Common myeloid progenitor, CD34-positive (primary cell): ENCODE results near the gene TMEM219.

Source experiments
- CTCF ChIA-PET: fragments of 350-600 bp; sonication (Branson Sonifier 250); formaldehyde crosslinking; loops from one replicate; lab custom pipeline; 2021; ENCODE audit warnings: antibody characterized with exemption; lab: Charles Lee
- POLR2A ChIA-PET: fragments of 350-600 bp; sonication (Branson Sonifier 250); formaldehyde crosslinking; loops from one replicate; lab custom pipeline; 2021; ENCODE audit warnings: antibody characterized with exemption; lab: Charles Lee
- DNase-seq, 3 donors: peaks; one replicate each; pipeline versions ENCODE4 v3.0.0 to v3.0.0-alpha.2; 2013
- H3K27ac ChIP-seq, 2 experiments: 1 replicate in 1 of 2; 2 replicates in 1 of 2; pipeline ENCODE4 v1.7.0; 2013; ENCODE audit warnings: inconsistent platforms in 2 of 2, low read length in 2 of 2, mild to moderate bottlenecking in 2 of 2, low read depth in 1 of 2, moderate library complexity in 1 of 2; ENCODE audit not compliant: severe bottlenecking in 2 of 2, insufficient read depth in 1 of 2, poor library complexity in 1 of 2
- H3K27me3 ChIP-seq, 5 experiments: replicated peaks in 2 of 5; 1 replicate in 3 of 5; 2 replicates in 2 of 5; pipeline versions ENCODE4 v1.6.1 to v1.7.0; 2013; ENCODE audit warnings: low read length in 4 of 5, mild to moderate bottlenecking in 2 of 5, moderate library complexity in 2 of 5, inconsistent platforms in 1 of 5; ENCODE audit not compliant: insufficient read depth in 5 of 5, control insufficient read depth in 4 of 5
- H3K36me3 ChIP-seq, 4 experiments: 1 replicate in 2 of 4; 2 replicates in 2 of 4; pipeline versions ENCODE4 v1.6.1 to v1.7.0; 2013; ENCODE audit warnings: low read length in 3 of 4, control low read depth in 1 of 4, mild to moderate bottlenecking in 1 of 4; ENCODE audit not compliant: control insufficient read depth in 4 of 4, insufficient read depth in 4 of 4
- H3K4me1 ChIP-seq, 4 experiments: 1 replicate in 3 of 4; 2 replicates in 1 of 4; pipeline versions ENCODE4 v1.6.1 to v1.7.1; 2013; ENCODE audit warnings: low read length in 3 of 4, mild to moderate bottlenecking in 3 of 4, control low read depth in 1 of 4, inconsistent platforms in 1 of 4, moderate library complexity in 1 of 4; ENCODE audit not compliant: control insufficient read depth in 4 of 4, insufficient read depth in 4 of 4; ENCODE audit errors: control extremely low read depth in 1 of 4
- H3K4me3 ChIP-seq, 7 experiments: 1 replicate in 4 of 7; 2 replicates in 3 of 7; pipeline versions ENCODE4 v1.5.1 to v1.7.0; 2013; ENCODE audit warnings: mild to moderate bottlenecking in 7 of 7, low read length in 6 of 7, moderate library complexity in 6 of 7, inconsistent platforms in 2 of 7, low read depth in 2 of 7, control low read depth in 1 of 7; ENCODE audit not compliant: insufficient read depth in 4 of 7, control insufficient read depth in 1 of 7; ENCODE audit errors: extremely low read depth in 1 of 7
- H3K9me3 ChIP-seq, 5 experiments: 1 replicate in 4 of 5; 2 replicates in 1 of 5; pipeline versions ENCODE4 v1.6.1 to v1.7.1; 2013; ENCODE audit warnings: low read length in 4 of 5, mild to moderate bottlenecking in 2 of 5, inconsistent platforms in 1 of 5, low read depth in 1 of 5, moderate library complexity in 1 of 5; ENCODE audit not compliant: control insufficient read depth in 4 of 5, insufficient read depth in 2 of 5; ENCODE audit errors: control extremely low read depth in 1 of 5
- WGBS: methylation state at CpG from one replicate; pipeline ENCODE4 v1.1.5; 2013; ENCODE audit not compliant: insufficient coverage; 5-methylcytosine and 5-hydroxymethylcytosine counted together

Gene TMEM219

DNA sequence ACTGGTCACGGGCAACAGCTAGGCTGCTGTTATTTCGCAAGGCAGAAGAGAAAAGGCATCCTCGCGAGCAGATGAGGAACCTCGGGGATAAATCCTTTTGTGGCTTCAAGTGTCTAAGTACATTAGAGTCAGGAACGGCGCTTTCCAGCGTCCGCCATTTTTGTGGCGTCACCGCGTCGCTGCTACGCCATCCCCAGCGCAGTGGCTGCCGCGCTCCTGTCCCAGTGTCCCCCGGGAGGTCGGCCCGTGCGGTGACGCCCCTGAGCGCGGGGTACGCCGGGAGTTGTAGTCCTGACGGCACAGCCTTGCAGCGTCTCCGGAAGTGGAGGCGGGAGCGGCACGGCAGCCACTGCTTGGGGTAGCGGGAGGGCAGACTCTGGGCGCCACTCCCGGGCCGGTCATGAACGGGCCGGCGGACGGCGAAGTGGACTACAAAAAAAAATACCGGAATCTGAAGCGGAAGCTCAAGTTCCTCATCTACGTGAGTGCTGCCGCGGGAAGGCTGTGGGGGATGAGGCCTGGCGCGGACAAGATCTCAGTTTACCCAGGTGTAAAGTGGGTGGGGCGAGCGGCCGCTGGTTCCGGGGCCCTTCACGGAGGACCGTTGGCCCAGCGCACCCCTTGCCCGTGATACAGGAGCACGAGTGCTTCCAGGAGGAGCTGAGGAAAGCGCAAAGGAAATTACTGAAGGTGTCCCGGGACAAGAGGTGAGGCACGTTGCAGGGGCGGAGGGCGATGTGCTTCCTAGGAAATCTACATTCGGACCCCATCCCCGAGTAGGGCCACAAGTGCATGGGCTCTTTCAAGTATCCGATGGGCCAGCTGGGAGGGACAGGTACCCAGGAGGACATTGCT is 34.3 kb downstream of the TMEM219 start, which contains the start of gene INO80E:
TSS of gene INO80E (plus strand) at position 331 of the 855 bp plus-strand sequence. CDS start at position 401, 70 bp downstream.
- H3K4me1 ChIP-seq = peaks cover 2 to 32% (median 19%) of the 10 kb centered on the region in 4 experiments
- WGBS = under 1% methylated on average over 65 of the region's 65 CpGs
- peak within 1 kb of the TSS; percentile 91 to 96 for H3K27ac ChIP-seq
- H3K36me3 ChIP-seq = peaks cover 6 to 47% (median 39%) of the 10 kb centered on the region in 4 experiments
- H3K4me3 ChIP-seq = peak within 1 kb of the TSS; percentile 94 to 100 (median 97)
- H3K27me3 ChIP-seq = no peaks in the 10 kb centered on the region
- H3K9me3 ChIP-seq = no peaks in the 10 kb centered on the region
- CTCF ChIA-PET = interaction anchor here (1.3 to 1.5 kb wide), 4 partner anchors 10 to 24 kb away, joined by 3 to 6 read pairs (median 4); no protein-coding TSS in a partner anchor
- DNase-seq = peak; percentile 95 to 97 (median 97)
- POLR2A ChIA-PET = interaction anchor here (0.9 kb wide), 1 partner anchor 23 kb away, joined by 4 read pairs; the partner anchor contains the start of gene TAOK2

DNA sequence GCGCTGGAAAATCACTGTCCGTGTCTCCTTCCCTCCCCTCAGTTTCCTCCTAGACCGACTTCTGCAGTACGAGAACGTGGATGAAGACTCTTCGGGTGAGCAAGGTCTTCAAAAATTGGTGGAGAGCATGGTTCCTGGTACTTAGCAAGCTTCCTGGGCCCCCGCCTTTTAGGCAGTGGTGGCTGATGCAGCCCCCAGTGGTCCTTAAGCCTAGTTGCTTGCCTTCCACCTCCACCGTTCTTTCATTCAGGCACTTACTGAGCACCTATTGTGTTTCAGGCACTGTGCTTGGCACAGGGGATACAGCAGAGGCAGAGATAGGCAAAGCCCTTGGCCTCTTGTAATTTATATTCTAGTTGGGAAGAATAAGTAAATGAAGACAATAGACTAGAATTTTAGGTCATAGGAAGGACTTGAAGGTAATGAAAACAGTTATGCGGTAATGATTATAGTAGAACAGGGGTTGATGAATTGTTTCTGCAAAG is 34.9 kb downstream of the TMEM219 start:
- Histone ChIP-seq H3K36me3 (peaks cover 3 to 47% (median 36%) of the 10 kb centered on the region in 4 experiments), H3K4me1 (peaks cover 2 to 32% (median 19%) of the 10 kb centered on the region in 4 experiments), H3K9me3 (no peaks in the 10 kb centered on the region), H3K27ac (peak overlapping the region; percentile 33 to 96), H3K27me3 (no peaks in the 10 kb centered on the region), H3K4me3 (peak overlapping the region; percentile 94 to 100 (median 97))
- 22% methylated on average over 9 of the region's 9 CpGs for WGBS
- CTCF ChIA-PET = interaction anchor here (1.2 to 1.5 kb wide), 5 partner anchors 9 to 96 kb away, joined by 3 to 6 read pairs (median 4); no protein-coding TSS in a partner anchor
- POLR2A ChIA-PET = interaction anchor here (0.9 kb wide), 1 partner anchor 23 kb away, joined by 4 read pairs; the partner anchor contains the start of gene TAOK2
- peak in 2 of 3 donors; percentile 23 to 32 for DNase-seq

DNA sequence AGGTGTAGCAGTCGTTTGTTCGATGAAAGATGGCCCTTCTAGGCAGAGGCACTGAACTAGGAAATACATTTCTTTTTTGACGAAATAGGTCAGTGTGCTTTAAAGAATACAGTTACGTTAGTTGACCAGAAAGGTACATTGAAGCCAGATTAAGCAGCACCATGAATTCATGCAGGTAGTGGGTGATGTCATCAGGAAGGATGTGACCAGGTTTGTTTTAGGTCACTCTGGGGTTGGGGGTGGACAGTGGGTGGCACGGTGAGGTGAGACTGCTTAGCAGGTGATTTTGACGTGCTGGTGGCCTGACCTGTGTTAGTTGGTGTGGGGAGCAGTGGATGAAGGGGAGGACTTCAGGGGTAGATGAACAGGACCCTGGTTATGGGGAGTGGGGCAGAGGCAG is 37.7 kb downstream of the TMEM219 start:
- no peaks in the 10 kb centered on the region for H3K27me3 ChIP-seq
- no peak overlapping the region for H3K4me3 ChIP-seq
- H3K9me3 ChIP-seq = no peaks in the 10 kb centered on the region
- DNase-seq = no peak
- H3K27ac ChIP-seq = no peak overlapping the region
- ChIA-PET POLR2A (no interaction called here), CTCF (interaction anchor here (0.6 kb wide), 1 partner anchor 12 kb away, joined by 3 read pairs; no protein-coding TSS in a partner anchor)
- H3K4me1 ChIP-seq = peaks cover 2 to 30% (median 23%) of the 10 kb centered on the region in 4 experiments
- H3K36me3 ChIP-seq = peaks cover 0 to 41% (median 30%) of the 10 kb centered on the region in 4 experiments
- WGBS = 96% methylated on average over 6 of the region's 6 CpGs

GRCh38 chr16:30000735-30001631 is 39.1 kb downstream of the TMEM219 start:
- Histone ChIP-seq H3K27me3 (no peaks in the 10 kb centered on the region), H3K4me1 (peaks cover 2 to 26% (median 24%) of the 10 kb centered on the region in 4 experiments), H3K4me3 (no peak overlapping the region), H3K36me3 (peaks cover 0 to 46% (median 30%) of the 10 kb centered on the region in 4 experiments), H3K9me3 (no peaks in the 10 kb centered on the region), H3K27ac (no peak overlapping the region)
- DNase-seq = no peak
- POLR2A ChIA-PET = no interaction called here
- WGBS = 99% methylated on average over 25 of the region's 33 CpGs
- CTCF ChIA-PET = interaction anchor here (0.5 to 1.1 kb wide), 3 partner anchors 10 to 775 kb away, joined by 3 to 4 read pairs (median 3); no protein-coding TSS in a partner anchor

DNA sequence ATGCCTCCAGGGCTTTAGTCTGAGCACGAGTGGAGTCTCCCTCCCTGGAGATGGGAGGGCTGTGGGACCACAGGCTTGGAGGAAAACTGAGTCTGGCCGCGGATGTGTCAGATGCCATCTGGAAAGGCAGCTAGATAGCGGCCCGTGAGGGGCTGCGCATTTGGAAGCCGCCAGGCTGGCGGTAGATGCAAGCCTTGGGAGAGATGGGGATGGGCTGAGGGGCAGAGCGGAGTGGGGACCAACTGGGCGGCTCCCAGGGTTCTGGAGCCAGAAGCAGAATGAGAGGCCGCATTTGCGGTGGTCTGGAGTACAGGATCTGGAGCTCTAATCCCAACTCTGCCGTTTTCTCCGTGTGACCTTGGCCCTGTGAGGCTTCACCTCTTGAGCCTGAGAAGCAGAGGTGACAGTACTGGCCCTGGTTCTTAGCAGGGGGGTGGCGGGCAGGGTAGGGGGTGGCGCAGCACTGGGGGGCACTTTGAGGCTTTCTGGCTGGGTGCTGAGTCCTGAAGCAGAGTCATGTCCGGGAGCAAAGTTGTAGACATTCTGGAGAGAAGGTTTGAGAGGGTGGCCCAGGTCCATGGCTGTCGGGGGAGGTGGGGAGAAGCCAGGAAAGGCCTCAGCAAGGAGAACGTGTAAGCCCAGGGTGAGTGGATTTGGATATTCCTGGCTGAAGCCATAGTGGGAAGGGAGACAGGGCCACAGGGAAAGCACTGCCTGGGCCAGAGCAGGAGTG is 40.9 kb downstream of the TMEM219 start:
- CTCF ChIA-PET = no interaction called here
- Histone ChIP-seq H3K36me3 (peaks cover 0 to 52% (median 30%) of the 10 kb centered on the region in 4 experiments), H3K4me1 (peaks cover 0 to 18% (median 15%) of the 10 kb centered on the region in 4 experiments), H3K27ac (no peak overlapping the region), H3K9me3 (no peaks in the 10 kb centered on the region), H3K27me3 (no peaks in the 10 kb centered on the region), H3K4me3 (no peak overlapping the region)
- 98% methylated on average over 16 of the region's 19 CpGs for WGBS
- POLR2A ChIA-PET = no interaction called here
- no peak for DNase-seq
